Measurements from ENCODE around the gene NSUN5. TPM values are rescaled to one million over a fixed set of nuclear protein-coding genes. Genes with fewer than 3 reads are reported as not detected.
"Not testable (repeated sequence)": the region's sequence is repeated elsewhere in the genome, so short reads cannot be mapped to it uniquely, and the experiment has no call there.

Gene NSUN5
- total and polyA plus RNA-seq, 9 of the 15 experiments (the other 6 are each of a cell fraction or from before 2014, with no cell fraction given): 4.7 to 115 (median 43.0) TPM

DNA sequence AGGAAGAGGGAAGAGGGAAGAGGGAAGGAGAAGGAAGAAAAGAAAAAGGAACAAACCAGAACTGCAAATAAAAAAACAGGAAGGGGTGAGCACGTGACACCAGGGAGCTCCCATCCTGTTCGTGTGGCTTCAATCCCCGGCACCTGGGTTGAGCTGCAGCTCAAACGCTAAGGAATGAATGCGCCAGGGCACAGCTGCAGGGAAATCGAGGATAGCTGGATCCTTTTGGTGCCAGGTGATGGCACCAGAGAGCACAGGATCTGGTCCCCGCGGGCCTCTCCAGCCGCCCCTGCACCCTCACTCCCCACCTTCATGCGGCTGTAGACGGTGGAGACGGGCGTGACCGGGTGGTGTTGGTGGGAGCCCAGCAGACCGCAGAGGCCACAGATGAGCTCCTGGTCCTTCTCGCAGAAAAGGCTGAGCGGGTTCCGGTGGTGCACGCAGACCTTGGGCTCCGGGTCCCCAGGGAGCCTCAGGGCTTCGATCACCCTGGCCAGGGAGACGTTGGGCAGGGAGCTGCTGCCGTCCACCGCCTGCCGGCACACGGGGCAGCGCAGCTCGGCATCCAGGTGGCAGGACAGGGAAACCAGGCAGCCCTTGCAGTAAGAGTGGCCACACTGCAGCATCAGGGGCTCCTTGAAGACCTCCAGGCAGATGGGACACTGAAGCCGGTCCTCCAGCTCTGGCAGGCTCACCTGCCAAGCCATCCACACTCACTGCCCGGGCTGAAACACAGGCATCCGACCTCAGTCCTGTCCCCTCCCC lies 15.6 kb upstream of the NSUN5 start (continued):
- TF ChIP-seq, protein P1, sequence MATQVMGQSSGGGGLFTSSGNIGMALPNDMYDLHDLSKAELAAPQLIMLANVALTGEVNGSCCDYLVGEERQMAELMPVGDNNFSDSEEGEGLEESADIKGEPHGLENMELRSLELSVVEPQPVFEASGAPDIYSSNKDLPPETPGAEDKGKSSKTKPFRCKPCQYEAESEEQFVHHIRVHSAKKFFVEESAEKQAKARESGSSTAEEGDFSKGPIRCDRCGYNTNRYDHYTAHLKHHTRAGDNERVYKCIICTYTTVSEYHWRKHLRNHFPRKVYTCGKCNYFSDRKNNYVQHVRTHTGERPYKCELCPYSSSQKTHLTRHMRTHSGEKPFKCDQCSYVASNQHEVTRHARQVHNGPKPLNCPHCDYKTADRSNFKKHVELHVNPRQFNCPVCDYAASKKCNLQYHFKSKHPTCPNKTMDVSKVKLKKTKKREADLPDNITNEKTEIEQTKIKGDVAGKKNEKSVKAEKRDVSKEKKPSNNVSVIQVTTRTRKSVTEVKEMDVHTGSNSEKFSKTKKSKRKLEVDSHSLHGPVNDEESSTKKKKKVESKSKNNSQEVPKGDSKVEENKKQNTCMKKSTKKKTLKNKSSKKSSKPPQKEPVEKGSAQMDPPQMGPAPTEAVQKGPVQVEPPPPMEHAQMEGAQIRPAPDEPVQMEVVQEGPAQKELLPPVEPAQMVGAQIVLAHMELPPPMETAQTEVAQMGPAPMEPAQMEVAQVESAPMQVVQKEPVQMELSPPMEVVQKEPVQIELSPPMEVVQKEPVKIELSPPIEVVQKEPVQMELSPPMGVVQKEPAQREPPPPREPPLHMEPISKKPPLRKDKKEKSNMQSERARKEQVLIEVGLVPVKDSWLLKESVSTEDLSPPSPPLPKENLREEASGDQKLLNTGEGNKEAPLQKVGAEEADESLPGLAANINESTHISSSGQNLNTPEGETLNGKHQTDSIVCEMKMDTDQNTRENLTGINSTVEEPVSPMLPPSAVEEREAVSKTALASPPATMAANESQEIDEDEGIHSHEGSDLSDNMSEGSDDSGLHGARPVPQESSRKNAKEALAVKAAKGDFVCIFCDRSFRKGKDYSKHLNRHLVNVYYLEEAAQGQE (IDR thresholded peaks at IDR 0.05; ENCODE audit: borderline replicate concordance): peak; percentile 65; the same call in 1 of the 2 replicates
- TF ChIP-seq, protein P1 (CRISPR knock-in tag; IDR thresholded peaks at IDR 0.05; ENCODE audit: low read depth): not testable (repeated sequence)
- TF ChIP-seq TOE1 (IDR thresholded peaks at IDR 0.05; ENCODE audit: borderline replicate concordance): peak; percentile 72
- not testable (repeated sequence) for TF ChIP-seq TOE1 (CRISPR knock-in tag; IDR thresholded peaks at IDR 0.05; ENCODE audit: borderline replicate concordance, low read depth)
- TF ChIP-seq, protein P2, sequence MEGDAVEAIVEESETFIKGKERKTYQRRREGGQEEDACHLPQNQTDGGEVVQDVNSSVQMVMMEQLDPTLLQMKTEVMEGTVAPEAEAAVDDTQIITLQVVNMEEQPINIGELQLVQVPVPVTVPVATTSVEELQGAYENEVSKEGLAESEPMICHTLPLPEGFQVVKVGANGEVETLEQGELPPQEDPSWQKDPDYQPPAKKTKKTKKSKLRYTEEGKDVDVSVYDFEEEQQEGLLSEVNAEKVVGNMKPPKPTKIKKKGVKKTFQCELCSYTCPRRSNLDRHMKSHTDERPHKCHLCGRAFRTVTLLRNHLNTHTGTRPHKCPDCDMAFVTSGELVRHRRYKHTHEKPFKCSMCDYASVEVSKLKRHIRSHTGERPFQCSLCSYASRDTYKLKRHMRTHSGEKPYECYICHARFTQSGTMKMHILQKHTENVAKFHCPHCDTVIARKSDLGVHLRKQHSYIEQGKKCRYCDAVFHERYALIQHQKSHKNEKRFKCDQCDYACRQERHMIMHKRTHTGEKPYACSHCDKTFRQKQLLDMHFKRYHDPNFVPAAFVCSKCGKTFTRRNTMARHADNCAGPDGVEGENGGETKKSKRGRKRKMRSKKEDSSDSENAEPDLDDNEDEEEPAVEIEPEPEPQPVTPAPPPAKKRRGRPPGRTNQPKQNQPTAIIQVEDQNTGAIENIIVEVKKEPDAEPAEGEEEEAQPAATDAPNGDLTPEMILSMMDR (IDR thresholded peaks at IDR 0.05 in 2 of 3, conservative IDR thresholded peaks at IDR 0.05 in 1 of 3; ENCODE audit: insufficient read depth in 2 of 3, low read depth in 1 of 3, low read length in 3 of 3): peak; percentile 53 to 61 (median 56)
- TF ChIP-seq, protein P3, sequence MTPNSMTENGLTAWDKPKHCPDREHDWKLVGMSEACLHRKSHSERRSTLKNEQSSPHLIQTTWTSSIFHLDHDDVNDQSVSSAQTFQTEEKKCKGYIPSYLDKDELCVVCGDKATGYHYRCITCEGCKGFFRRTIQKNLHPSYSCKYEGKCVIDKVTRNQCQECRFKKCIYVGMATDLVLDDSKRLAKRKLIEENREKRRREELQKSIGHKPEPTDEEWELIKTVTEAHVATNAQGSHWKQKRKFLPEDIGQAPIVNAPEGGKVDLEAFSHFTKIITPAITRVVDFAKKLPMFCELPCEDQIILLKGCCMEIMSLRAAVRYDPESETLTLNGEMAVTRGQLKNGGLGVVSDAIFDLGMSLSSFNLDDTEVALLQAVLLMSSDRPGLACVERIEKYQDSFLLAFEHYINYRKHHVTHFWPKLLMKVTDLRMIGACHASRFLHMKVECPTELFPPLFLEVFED (CRISPR knock-in tag; conservative IDR thresholded peaks at IDR 0.05): 0 out of 2 replicates have a peak, but pooled peaks have one; percentile 41

All from K562 (cell line).